ENCODE results near the gene STXBP5.

Gene STXBP5

DNA sequence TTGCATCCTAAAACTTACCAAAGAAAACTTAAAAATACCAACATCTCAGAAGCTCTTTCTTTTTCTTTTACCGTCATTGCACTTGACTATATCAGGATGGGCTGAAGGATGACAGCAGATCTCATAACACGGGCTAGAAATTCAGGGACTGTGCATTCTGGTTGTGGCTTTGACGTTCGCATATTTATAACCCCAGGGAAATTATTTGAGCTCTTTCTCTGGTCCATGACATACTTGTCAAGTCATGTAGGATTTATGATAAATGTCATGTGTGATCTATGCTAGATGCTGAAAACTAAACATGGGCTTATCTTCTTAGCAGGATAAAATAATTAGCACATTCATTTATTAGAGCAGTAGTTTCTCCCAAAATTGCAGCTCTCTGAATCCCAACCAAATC lies 229.9 kb downstream of the STXBP5 start:
- DNase-seq (ENCODE audit: insufficient read length, low spot score) (no peak), FAIRE-seq (no peak)
- no peak for TF ChIP-seq POLR2A (IDR thresholded peaks at IDR 0.05; ENCODE audit: low read depth, low read length)

GRCh38 chr6:147434516-147434915 lies 230.3 kb downstream of the STXBP5 start:
- FAIRE-seq (no peak), DNase-seq (ENCODE audit: insufficient read length, low spot score) (no peak)
- TF ChIP-seq POLR2A (IDR thresholded peaks at IDR 0.05; ENCODE audit: low read depth, low read length): no peak

DNA sequence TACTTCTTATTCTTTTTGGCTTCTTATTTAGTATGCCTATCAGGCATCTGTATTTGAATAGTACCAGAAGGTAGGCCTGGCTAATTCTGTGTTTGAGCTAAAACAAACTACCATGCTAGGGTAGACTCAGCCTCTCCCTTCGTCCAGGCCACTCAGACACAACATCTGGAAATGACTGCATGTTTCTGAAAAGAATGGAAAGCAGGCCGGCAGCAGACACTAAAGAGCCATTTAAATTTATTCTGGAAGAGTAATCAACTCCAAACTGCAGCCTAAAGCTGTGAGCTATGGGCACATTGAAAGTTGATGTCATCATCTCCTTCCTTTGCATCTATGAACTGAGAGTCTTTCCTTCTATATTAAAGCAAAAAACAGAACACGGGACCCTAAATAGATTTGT lies 233.4 kb downstream of the STXBP5 start:
- DNase-seq (ENCODE audit: insufficient read length, low spot score): no peak
- no peak for TF ChIP-seq POLR2A (IDR thresholded peaks at IDR 0.05; ENCODE audit: low read depth, low read length)
- FAIRE-seq: no peak

DNA sequence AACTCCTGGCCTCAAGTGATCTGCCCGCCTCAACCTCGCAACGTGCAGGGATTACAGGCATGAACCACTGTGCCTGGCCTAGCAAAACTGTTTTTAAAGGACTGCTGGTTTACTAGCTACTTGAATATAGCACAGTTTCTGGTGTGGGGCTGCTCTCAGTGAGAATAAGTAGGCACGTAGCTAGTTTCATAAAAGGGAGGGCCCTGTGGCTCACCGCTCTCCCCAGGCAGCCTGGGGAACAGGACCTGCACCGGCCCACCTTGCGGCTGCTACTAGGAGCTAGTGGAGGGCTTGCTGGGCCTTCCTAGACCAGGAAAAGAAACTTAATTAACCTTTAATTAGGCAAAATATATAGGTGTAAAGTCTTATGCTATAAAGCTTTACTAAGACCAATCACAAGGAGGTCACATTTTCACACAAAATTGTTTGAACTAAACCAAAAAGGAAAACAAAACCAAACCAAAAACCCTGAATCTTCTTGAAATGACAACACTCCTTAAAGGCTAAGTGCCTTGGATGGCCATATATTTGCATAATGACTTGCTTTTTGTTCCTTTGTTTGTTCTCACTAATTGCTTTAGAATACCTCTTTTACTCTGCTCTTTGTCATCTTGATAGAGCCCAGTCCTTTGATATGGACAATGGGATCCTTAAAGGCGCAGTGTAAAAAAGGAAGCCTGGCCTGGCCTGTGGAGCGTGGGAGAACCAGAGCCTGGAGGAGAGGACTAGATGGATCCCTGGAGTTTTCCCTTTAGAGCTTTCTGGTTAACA lies 234.7 kb downstream of the STXBP5 start:
- FAIRE-seq (no peak), DNase-seq (ENCODE audit: insufficient read length, low spot score) (no peak)
- no peak for TF ChIP-seq POLR2A (IDR thresholded peaks at IDR 0.05; ENCODE audit: low read depth, low read length)
